C4-2B (cell line): ENCODE data around the gene COL15A1.

Experiments used
- ZFX ChIP-seq: fragments of 450-650 bp; IDR thresholded peaks from 2 replicates; pipeline ENCODE4 v1.6.1; 2017
- TF ChIP-seq, protein P1 (sequence below): fragments of 450-650 bp; conservative IDR thresholded peaks from 2 replicates; pipeline ENCODE4 v1.5.1; 2017; ENCODE audit warnings: mild to moderate bottlenecking

GRCh38 chr9:99026271-99026955 lies 82.7 kb downstream of the COL15A1 start:
- TF ChIP-seq, protein P1, sequence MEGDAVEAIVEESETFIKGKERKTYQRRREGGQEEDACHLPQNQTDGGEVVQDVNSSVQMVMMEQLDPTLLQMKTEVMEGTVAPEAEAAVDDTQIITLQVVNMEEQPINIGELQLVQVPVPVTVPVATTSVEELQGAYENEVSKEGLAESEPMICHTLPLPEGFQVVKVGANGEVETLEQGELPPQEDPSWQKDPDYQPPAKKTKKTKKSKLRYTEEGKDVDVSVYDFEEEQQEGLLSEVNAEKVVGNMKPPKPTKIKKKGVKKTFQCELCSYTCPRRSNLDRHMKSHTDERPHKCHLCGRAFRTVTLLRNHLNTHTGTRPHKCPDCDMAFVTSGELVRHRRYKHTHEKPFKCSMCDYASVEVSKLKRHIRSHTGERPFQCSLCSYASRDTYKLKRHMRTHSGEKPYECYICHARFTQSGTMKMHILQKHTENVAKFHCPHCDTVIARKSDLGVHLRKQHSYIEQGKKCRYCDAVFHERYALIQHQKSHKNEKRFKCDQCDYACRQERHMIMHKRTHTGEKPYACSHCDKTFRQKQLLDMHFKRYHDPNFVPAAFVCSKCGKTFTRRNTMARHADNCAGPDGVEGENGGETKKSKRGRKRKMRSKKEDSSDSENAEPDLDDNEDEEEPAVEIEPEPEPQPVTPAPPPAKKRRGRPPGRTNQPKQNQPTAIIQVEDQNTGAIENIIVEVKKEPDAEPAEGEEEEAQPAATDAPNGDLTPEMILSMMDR: no peak
- no peak for TF ChIP-seq ZFX
